ENCODE data around the gene HSH2D. TPM values are rescaled to one million over a fixed set of nuclear protein-coding genes. Genes with fewer than 3 reads are reported as not detected.

The HSH2D gene
- total and polyA plus RNA-seq, 9 of the 15 experiments (the other 6 are each of a cell fraction or from before 2014, with no cell fraction given): 0.03 to 1.1 (median 0.35) TPM; not detected in 1

- intact Hi-C loops (cut with micrococcal nuclease): no loop called here
- no peaks in the 10 kb centered on the region for H3K4me1 ChIP-seq (replicated peaks in 1 of 2; ENCODE audit: control insufficient read depth in 2 of 2, insufficient read depth in 2 of 2, low read length in 2 of 2)
Observed at GRCh38 chr19:16098821-16099220, 44.7 kb upstream of the HSH2D start.

More at GRCh38 chr19:16098821-16099220, 44.7 kb upstream of the HSH2D start:
- H3K4me2 ChIP-seq (ENCODE audit: insufficient read depth, low read length): no peak overlapping the region
- ChIA-PET POLR2A (interaction anchor here (1.1 to 7.2 kb wide), 4 partner anchors 8 to 25 kb away, joined by 3 to 67 read pairs (median 6); no protein-coding TSS in a partner anchor), CTCF (ENCODE audit: low intra/inter-chr PET ratio) (no interaction called here)
- H3K36me3 ChIP-seq (ENCODE audit: control insufficient read depth, insufficient read depth, low read length): peaks cover 68% of the 10 kb centered on the region; the same call in 2 of the 3 replicates
- 91% methylated on average over 6 of the region's 6 CpGs for WGBS (ENCODE audit: insufficient coverage, low coverage, missing lambda C conversion rate)
- in situ Hi-C loops (cut with MboI): no loop called here
- no peak overlapping the region for H3K4me3 ChIP-seq
- ATAC-seq: no peak
- no peaks in the 10 kb centered on the region for H3K27me3 ChIP-seq (ENCODE audit: control insufficient read depth in 2 of 2, insufficient read depth in 2 of 2, low read length in 2 of 2)
- H3K9ac ChIP-seq (ENCODE audit: insufficient read depth in 1 of 2, low read depth in 2 of 2, low read length in 2 of 2): no peak overlapping the region
- no peaks in the 10 kb centered on the region for H3K9me1 ChIP-seq (ENCODE audit: control insufficient read depth, insufficient read depth, low read length)
- no peaks in the 10 kb centered on the region for H4K20me1 ChIP-seq (replicated peaks; ENCODE audit: control insufficient read depth, insufficient read depth, low read length)
- FAIRE-seq: no peak
- no peak overlapping the region for H2AFZ ChIP-seq (ENCODE audit: low read depth, low read length)
- H3K9me3 ChIP-seq (replicated peaks; ENCODE audit: control insufficient read depth, insufficient read depth, low read depth, low read length): no peaks in the 10 kb centered on the region
- no peak for DNase-seq (ENCODE audit: extremely low read depth in 1 of 4, low spot score in 3 of 4)
- BruUV-seq (replicated peaks): no TSS peak
- H3K27ac ChIP-seq (ENCODE audit: extremely low read depth, low read depth, low read length): no peak overlapping the region
- H3K79me2 ChIP-seq (ENCODE audit: control insufficient read depth, insufficient read depth, low read length): no peaks in the 10 kb centered on the region
- no peak for TF ChIP-seq TCF7L2 (IDR thresholded peaks at IDR 0.05; ENCODE audit: low read depth, low read length)
- no peak for TF ChIP-seq SRSF3 (IDR thresholded peaks at IDR 0.05; ENCODE audit: insufficient read depth, low read length)
- TF ChIP-seq NR1H2 (CRISPR knock-in tag; IDR thresholded peaks at IDR 0.05): no peak
- TF ChIP-seq TSC22D4 (tag; IDR thresholded peaks at IDR 0.05): no peak
- no peak for TF ChIP-seq ZBTB49 (CRISPR knock-in tag; IDR thresholded peaks at IDR 0.05; ENCODE audit: borderline replicate concordance)
- no peak for TF ChIP-seq ZBTB11 (CRISPR knock-in tag; IDR thresholded peaks at IDR 0.05)
- no peak for TF ChIP-seq ELF2 (CRISPR knock-in tag; IDR thresholded peaks at IDR 0.05)
- TF ChIP-seq STAG1 (CRISPR knock-in tag; IDR thresholded peaks at IDR 0.05; ENCODE audit: borderline replicate concordance): no peak
- TF ChIP-seq CSDE1 (IDR thresholded peaks at IDR 0.05): no peak
- no peak for TF ChIP-seq ZEB2 (IDR thresholded peaks at IDR 0.05)
- TF ChIP-seq RBM39 (optimal IDR thresholded peaks at IDR 0.05; ENCODE audit: low read depth, low read length): no peak
- no peak for TF ChIP-seq BRF1 (IDR thresholded peaks at IDR 0.05; ENCODE audit: borderline replicate concordance, extremely low read depth, insufficient read length)
- TF ChIP-seq ZBTB7A (IDR thresholded peaks at IDR 0.05; ENCODE audit: borderline replicate concordance, control insufficient read depth, low read depth, low read length): no peak
- no peak for TF ChIP-seq ATF4 (CRISPR knock-in tag; IDR thresholded peaks at IDR 0.05)
- no peak for TF ChIP-seq STAT5B (CRISPR knock-in tag; IDR thresholded peaks at IDR 0.05)

Measured in K562 (cell line).